ENCODE data around the gene MRPL44. TPM values are rescaled to one million over a fixed set of nuclear protein-coding genes. Genes with fewer than 3 reads are reported as not detected.
"Not testable (repeated sequence)": the region's sequence is repeated elsewhere in the genome, so short reads cannot be mapped to it uniquely, and the experiment has no call there.

Gene MRPL44
- total RNA-seq, 4 donors from 2014 or later, result 18.3 to 24.7 (median 19.6) TPM

GRCh38 chr2:223935459-223936125 lies 21.7 kb upstream of the MRPL44 start:
- Histone ChIP-seq H3K27ac (replicated peaks in 1 of 4) (no peak overlapping the region), H3K27me3 (no peaks in the 10 kb centered on the region), H3K9me3 (no peaks in the 10 kb centered on the region), H3K4me3 (no peak overlapping the region), H3K4me1 (peaks cover 75 to 89% (median 83%) of the 10 kb centered on the region in 4 donors), H3K36me3 (no peaks in the 10 kb centered on the region)
- DNase-seq (ENCODE audit: extremely low spot score), result no peak
- intact Hi-C loops (cut with DNase I), result no loop called here
- TF ChIP-seq POLR2A (IDR thresholded peaks at IDR 0.05; ENCODE audit: low read depth) (no peak), EP300 (IDR thresholded peaks at IDR 0.05) (no peak)

DNA sequence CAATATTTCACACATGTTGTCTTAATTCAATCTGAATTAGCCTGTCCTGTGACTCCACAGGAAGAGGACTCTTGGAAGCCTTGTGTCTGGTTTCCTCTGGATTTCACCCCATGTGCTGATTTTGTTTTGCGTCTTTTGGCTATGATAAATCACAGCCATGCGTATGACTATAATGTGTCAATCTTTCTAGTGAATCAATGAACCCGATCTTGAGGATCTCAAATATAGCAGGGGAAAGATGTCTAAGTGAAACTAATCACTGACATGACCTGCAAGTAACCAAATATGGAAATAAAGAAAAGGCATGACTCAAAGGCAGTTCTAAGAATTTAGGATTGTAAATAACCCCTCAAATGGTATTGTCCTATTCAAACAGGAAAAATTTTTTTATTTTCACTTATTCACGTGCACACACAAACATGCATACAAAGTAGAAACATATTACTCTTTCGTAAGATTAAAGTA lies 20.4 kb upstream of the MRPL44 start:
- Histone ChIP-seq H3K4me3 (no peak overlapping the region), H3K4me1 (peaks cover 70 to 84% (median 81%) of the 10 kb centered on the region in 4 donors), H3K27ac (replicated peaks in 1 of 4) (peak overlapping the region in 2 of 4 donors; percentile 5 to 44), H3K27me3 (no peaks in the 10 kb centered on the region), H3K36me3 (no peaks in the 10 kb centered on the region), H3K9me3 (no peaks in the 10 kb centered on the region)
- intact Hi-C loops (cut with DNase I), result no loop called here
- TF ChIP-seq EP300 (IDR thresholded peaks at IDR 0.05) (no peak), POLR2A (IDR thresholded peaks at IDR 0.05; ENCODE audit: low read depth) (no peak), CTCF (IDR thresholded peaks at IDR 0.05) (no peak), POLR2AphosphoS5 (IDR thresholded peaks at IDR 0.05) (no peak)
- DNase-seq (ENCODE audit: extremely low spot score), result no peak
- 65% methylated on average over 5 of the region's 5 CpGs for WGBS

- intact Hi-C loops (cut with DNase I), result no loop called here
- Histone ChIP-seq H3K4me3 (no peak overlapping the region), H3K27me3 (no peaks in the 10 kb centered on the region), H3K36me3 (no peaks in the 10 kb centered on the region), H3K4me1 (peaks cover 74 to 86% (median 83%) of the 10 kb centered on the region in 4 donors), H3K27ac (replicated peaks in 1 of 4) (peak overlapping the region in 2 of 4 donors; percentile 9 to 10), H3K9me3 (no peaks in the 10 kb centered on the region)
- WGBS, result 0% methylated on average over 1 of the region's 1 CpG
- TF ChIP-seq CTCF (IDR thresholded peaks at IDR 0.05) (no peak), EP300 (IDR thresholded peaks at IDR 0.05) (no peak), POLR2AphosphoS5 (IDR thresholded peaks at IDR 0.05) (no peak), POLR2A (IDR thresholded peaks at IDR 0.05; ENCODE audit: low read depth) (no peak)
- DNase-seq (ENCODE audit: extremely low spot score), result no peak
Observed at GRCh38 chr2:223937535-223937934, 19.7 kb upstream of the MRPL44 start.

DNA sequence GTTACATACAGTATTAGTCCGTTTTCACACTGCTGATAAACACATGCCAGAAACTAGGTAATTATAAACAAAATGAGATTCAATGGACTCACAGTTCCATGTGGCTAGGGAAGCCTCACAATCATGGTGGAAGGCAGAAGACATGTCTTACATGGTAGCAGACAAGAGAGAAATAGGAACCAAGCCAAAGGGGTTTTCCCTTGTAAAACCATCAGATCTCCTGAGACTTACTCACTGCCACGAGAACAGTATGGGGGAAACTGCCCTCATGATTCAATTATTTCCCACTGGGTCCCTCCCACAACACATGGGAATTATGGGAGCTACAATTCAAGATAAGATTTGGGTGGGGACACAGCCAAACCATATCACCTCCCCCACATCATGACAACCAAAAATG lies 17.8 kb upstream of the MRPL44 start:
- H3K36me3 ChIP-seq; H3K9me3 ChIP-seq; H3K27ac ChIP-seq (replicated peaks in 1 of 4); intact Hi-C loops (cut with DNase I); H3K4me3 ChIP-seq; DNase-seq (ENCODE audit: extremely low spot score); H3K27me3 ChIP-seq: not testable (repeated sequence)
- WGBS, result 47% methylated on average over 2 of the region's 2 CpGs
- peaks cover 70 to 85% (median 78%) of the 10 kb centered on the region in 4 donors for H3K4me1 ChIP-seq

DNA sequence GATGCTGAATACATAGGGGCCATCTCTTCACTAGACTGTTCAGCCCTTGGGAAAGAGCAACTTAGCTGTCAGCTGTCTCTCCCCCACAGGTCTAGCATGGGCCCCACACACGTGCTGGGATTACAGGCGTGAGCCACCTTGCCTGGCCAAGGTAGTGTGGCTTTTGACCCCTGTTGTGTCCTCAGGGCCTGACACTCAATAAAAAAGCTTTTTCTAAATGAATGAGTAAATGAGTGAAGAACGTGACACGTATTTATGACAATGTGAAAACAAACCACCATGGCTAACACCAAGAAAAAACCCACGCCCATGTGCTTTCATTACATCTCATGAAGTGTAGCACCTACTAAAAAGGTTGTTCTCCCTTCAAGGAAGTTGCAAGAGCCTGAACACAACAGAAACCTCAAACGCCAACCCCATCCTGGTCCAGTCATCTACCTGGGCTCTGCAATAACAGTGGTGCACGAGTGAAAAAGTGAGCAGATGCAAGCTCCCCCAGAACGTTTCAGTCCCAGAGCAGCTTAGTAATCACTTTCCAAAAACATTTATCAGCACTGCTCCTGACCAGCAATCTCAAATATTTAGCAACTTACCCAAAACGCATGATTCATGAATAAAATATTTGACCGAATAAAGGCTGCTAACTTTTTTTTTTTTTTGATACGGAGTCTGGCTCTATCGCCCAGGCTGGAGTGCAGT lies 15.5 kb upstream of the MRPL44 start:
- H3K9me3 ChIP-seq, result no peaks in the 10 kb centered on the region
- no peak for DNase-seq (ENCODE audit: extremely low spot score)
- H3K27me3 ChIP-seq, result no peaks in the 10 kb centered on the region
- intact Hi-C loops (cut with DNase I), result no loop called here
- 65% methylated on average over 12 of the region's 12 CpGs for WGBS
- H3K36me3 ChIP-seq, result no peaks in the 10 kb centered on the region
- H3K27ac ChIP-seq (replicated peaks in 1 of 4), result no peak overlapping the region
- TF ChIP-seq CTCF (IDR thresholded peaks at IDR 0.05), result no peak
- TF ChIP-seq POLR2A (IDR thresholded peaks at IDR 0.05; ENCODE audit: low read depth), result no peak
- TF ChIP-seq EP300 (IDR thresholded peaks at IDR 0.05), result no peak
- no peak for TF ChIP-seq POLR2AphosphoS5 (IDR thresholded peaks at IDR 0.05)
- no peak overlapping the region for H3K4me3 ChIP-seq
- H3K4me1 ChIP-seq, result peaks cover 58 to 71% (median 64%) of the 10 kb centered on the region in 4 donors
